ENCODE measurements around the gene GPR107.

Gene GPR107

GRCh38 chr9:130137641-130138081 is 84.0 kb downstream of the GPR107 start:
- DNase-seq (ENCODE audit: low read depth), result no peak

- DNase-seq (ENCODE audit: low read depth), result peak; percentile 88
Measured at GRCh38 chr9:130138171-130138653, 84.5 kb downstream of the GPR107 start.

DNA sequence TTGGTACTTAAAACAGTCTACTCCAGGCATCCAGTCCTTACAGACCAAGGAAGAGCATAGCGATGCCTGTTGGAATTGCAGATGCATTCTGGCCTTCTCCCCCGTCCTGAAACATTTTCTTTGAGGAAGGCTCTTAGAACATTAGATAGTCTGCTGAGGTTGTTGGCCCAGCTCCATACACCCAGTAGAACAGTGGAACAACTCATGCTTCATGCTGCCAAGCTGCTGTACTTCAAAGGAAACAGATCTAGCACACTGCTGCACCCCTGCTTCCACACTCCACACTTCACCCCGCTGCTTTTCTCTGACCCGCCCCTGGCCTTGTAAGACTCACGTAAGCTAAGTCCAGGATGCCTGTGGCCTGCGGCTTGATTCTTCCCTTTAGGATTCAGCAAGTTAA is 85.1 kb downstream of the GPR107 start:
- DNase-seq (ENCODE audit: low read depth), result peak; percentile 81

- DNase-seq (ENCODE audit: low read depth), result no peak
Measured at GRCh38 chr9:130139251-130139650, 85.5 kb downstream of the GPR107 start.

GRCh38 chr9:130140706-130141105 is 87.0 kb downstream of the GPR107 start:
- no peak for DNase-seq (ENCODE audit: low read depth)

- no peak for DNase-seq (ENCODE audit: low read depth)
Measured at GRCh38 chr9:130142056-130142455, 88.3 kb downstream of the GPR107 start.

DNA sequence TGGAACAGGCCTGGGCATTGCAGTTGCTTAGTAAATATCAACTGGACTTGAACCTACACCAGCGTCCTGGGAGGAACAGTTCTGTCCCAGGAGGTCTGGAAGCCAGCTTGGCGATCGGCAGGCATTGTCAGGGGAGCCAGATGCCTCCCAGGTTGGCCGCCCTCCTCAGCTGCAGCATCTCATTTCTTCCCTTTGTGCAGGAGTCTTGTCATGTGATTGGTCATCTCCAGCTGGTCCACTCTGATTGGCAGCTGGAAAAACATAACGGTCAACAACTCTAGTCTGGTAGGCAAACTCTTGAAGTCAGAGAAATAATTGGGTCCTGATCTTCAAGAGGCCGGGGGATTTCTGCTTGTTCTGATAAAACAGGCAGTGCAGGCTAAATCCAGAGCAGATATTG is 88.9 kb downstream of the GPR107 start:
- DNase-seq (ENCODE audit: low read depth), result no peak

DNA sequence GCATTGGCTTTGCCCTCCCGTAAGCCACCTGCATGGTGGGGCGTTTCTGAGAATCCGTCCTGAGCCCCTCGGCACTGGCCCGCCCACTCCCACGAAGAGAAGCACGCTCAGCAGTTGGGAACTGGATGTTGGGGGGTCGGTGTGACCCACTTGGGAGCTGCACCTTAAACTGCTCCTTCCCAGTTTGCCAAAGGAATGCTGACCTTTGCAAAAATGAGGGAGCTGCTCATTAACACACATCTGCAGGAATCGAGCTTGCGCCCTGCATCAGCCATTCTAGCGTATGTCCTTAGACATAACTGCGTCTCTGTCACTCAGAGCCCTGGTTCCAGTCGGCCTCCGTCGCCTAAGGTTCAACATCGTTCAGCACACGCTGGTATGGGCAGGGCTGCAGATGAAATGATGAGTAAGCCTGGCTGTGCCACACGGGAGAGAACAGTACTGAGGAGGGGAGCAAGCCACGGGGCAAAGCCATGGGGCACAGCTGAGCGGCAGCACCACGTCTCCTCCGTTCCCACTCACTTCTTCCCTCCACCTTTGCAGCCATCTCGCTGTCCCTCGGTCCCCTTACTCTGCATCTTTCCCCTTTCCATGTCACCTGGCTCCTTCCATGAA is 89.7 kb downstream of the GPR107 start:
- DNase-seq (ENCODE audit: low read depth), result no peak

- peak; percentile 18 for DNase-seq (ENCODE audit: low read depth)
Measured at GRCh38 chr9:130143958-130144366, 90.3 kb downstream of the GPR107 start.

- DNase-seq (ENCODE audit: low read depth), result no peak
Measured at GRCh38 chr9:130144703-130145102, 91.0 kb downstream of the GPR107 start.

GRCh38 chr9:130145658-130146057 is 92.0 kb downstream of the GPR107 start:
- DNase-seq (ENCODE audit: low read depth), result no peak

DNA sequence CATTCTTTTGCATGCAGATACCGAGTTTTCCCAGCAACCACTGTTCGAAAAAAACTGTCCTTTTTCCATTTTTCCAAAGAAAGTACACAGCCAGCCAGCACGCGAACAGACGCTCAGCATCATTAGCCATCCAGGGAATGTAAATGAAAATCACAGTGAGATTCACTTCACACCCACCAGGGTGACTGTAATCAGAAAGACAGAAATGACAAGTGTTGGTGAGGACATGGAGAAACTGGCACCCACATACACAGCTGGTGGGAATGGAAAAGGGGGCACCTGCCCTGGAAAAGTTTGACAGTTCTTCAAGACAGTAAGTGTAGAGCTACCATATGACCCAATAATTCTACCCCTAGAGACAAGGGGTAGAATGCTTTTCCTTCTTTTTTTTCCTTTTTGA is 93.5 kb downstream of the GPR107 start:
- DNase-seq (ENCODE audit: low read depth), result no peak

DNA sequence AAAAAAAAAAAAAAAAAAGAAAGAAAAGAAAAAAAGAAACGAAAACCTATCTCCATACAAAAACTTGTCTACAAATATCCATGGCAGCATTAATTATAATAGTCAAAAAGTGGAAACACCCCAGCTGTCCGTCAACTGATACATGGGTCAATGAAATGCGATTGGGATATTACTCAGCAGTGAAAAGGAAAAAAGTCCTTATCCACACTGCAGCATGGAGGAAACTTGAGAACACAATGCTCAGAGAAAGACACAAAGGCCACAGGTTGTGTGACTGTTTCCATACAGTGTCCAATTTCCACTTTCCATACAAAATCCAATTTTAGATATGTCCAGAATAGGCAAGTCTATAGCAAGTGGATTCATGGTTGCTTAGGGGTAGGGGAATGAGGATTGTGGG is 94.2 kb downstream of the GPR107 start:
- DNase-seq (ENCODE audit: low read depth), result no peak

GRCh38 chr9:130149031-130149430 is 95.3 kb downstream of the GPR107 start:
- DNase-seq (ENCODE audit: low read depth), result no peak

GRCh38 chr9:130149654-130150286 is 96.1 kb downstream of the GPR107 start:
- DNase-seq (ENCODE audit: low read depth), result no peak

DNA sequence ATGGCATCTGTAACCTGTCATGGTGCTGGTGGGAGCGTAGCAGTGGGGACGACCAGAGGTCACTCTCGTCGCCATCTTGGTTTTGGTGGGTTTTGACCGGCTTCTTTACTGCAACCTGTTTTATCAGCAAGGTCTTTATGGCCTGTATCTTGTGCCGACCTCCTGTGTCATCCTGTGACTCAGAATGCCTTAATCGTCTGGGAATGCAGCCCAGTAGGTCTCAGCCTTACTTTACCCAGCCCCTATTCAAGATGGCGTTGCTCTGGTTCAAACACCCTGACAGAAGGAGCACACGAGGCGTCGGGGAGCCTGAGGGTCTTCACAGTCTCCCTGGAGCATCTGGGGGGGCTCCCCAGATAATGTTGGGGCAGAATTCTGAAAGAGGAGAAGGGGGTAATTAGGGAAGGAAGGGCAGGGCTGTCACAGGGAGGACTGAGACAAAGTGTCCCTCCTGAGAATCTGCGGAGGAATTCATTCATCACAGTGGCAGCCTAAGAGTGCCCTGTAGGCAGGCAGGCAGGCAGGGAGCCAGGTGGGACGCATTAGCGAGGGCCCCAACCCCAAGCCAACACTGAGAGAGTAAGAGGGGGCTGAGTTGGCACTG is 97.2 kb downstream of the GPR107 start:
- no peak for DNase-seq (ENCODE audit: low read depth)

DNA sequence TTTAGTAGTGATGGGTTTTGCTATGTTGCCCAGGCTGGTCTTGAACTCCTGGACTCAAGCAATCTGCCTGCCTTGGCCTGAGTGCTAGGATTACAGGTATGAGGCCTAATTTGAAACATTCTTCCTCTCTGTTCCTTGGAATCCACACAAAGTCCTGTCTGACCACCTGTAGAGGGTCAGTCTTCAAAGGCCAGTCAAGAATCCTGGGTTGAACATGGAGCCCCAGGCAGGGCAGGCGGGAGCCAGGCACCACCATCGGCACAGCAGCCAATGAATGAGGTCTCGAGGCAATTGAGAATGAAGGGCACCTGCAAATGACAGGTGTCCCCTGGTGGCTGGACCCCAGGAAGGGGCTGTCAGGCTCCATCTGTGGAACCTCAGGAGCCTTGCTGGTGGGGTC is 101.1 kb downstream of the GPR107 start:
- no peak for DNase-seq (ENCODE audit: low read depth)

- DNase-seq (ENCODE audit: low read depth), result no peak
Measured at GRCh38 chr9:130155647-130156046, 101.9 kb downstream of the GPR107 start.

- no peak for DNase-seq (ENCODE audit: low read depth)
Measured at GRCh38 chr9:130156672-130157071, 103.0 kb downstream of the GPR107 start.

DNA sequence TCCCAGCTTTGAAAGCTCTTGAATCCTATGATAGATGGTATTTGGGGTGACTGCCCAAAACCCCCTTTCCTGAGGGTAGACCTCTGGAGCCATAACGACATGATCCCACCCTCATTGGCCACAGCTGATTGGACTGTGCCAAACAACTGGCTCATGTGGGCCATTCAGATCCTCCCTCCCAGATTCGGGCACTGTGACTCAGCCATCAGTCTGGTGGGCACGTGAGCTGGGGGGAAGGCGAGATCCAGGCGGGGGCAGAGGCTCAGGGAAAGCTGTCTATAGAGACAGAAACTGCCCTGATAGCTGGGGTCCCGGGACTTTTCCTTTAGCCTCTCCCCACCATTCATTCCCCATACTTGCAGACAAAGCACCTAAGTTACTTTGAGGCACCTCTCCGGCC is 103.4 kb downstream of the GPR107 start:
- no peak for DNase-seq (ENCODE audit: low read depth)

GRCh38 chr9:130158001-130158400 is 104.3 kb downstream of the GPR107 start:
- no peak for DNase-seq (ENCODE audit: low read depth)

GRCh38 chr9:130159057-130159456 is 105.4 kb downstream of the GPR107 start:
- DNase-seq (ENCODE audit: low read depth), result no peak

DNA sequence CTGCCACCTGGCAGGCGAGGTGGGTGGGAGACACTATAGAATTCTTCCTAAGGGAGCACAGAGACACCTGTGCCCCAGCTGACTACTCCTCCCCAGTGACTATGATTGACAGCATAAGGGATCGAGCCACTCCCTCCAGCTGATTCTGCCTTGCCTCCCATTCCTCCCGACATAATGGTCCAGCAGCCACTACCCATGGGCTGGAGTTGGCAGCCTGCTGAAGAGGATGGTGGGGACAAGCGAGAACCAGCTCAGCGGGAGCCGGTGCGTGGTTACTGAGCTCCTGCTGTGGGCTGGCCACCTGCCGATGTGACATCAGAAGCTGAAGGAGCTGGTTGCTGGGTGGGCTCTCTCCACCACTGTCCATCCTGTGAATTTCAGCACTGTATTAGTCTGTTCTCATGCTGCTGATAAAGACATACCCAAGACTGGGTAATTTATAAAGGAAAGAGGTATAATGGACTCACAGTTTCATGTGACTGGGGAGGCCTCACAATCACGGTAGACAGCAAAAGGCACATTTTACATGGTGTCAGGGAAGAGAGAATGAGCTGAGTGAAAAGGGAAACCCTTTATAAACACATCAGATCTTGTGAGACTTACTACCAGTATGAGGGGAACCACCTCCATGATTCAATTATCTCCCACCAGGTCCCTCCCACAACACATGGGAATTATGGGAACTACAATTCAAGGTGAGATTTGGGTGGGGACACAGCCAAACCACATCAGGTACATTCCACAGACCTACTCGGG is 106.4 kb downstream of the GPR107 start:
- no peak for DNase-seq (ENCODE audit: low read depth)

Measured in GM04504 (cell line).